Mammary epithelial cell (primary cell): ENCODE results near the gene ETV1.

ENCODE experiments used
- EZH2 ChIP-seq: IDR thresholded peaks from 2 replicates; pipeline ENCODE4 v1.6.1; 2012; ENCODE audit warnings: low read length, inconsistent platforms, borderline replicate concordance
- TF ChIP-seq, protein P1 (sequence below), 2 donors: IDR thresholded peaks in 1 of 2; conservative IDR thresholded peaks in 1 of 2; 2 replicates each; pipeline ENCODE4 v1.5.1; 2011 to 2012; ENCODE audit warnings: inconsistent platforms in 2 of 2, low read length in 2 of 2, mild to moderate bottlenecking in 2 of 2, control low read depth in 1 of 2, low read depth in 1 of 2; ENCODE audit not compliant: insufficient read depth in 1 of 2; ENCODE audit errors: extremely low read depth in 1 of 2

- TF ChIP-seq, protein P1, sequence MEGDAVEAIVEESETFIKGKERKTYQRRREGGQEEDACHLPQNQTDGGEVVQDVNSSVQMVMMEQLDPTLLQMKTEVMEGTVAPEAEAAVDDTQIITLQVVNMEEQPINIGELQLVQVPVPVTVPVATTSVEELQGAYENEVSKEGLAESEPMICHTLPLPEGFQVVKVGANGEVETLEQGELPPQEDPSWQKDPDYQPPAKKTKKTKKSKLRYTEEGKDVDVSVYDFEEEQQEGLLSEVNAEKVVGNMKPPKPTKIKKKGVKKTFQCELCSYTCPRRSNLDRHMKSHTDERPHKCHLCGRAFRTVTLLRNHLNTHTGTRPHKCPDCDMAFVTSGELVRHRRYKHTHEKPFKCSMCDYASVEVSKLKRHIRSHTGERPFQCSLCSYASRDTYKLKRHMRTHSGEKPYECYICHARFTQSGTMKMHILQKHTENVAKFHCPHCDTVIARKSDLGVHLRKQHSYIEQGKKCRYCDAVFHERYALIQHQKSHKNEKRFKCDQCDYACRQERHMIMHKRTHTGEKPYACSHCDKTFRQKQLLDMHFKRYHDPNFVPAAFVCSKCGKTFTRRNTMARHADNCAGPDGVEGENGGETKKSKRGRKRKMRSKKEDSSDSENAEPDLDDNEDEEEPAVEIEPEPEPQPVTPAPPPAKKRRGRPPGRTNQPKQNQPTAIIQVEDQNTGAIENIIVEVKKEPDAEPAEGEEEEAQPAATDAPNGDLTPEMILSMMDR (conservative IDR thresholded peaks at IDR 0.05 in 1 of 2, IDR thresholded peaks at IDR 0.05 in 1 of 2; ENCODE audit: extremely low read depth in 1 of 2, insufficient read depth in 1 of 2, low read depth in 1 of 2, low read length in 2 of 2), result no peak
- TF ChIP-seq EZH2, result no peak
Measured at GRCh38 chr7:13933091-13933490, 56.4 kb downstream of the ETV1 start.
